ENCODE data around the gene VASH2. TPM values are rescaled to one million over a fixed set of nuclear protein-coding genes. Genes with fewer than 3 reads are reported as not detected.

VASH2 gene
- total RNA-seq, 2 experiments from 2014 or later: 0.11 to 0.25 TPM

- Mint-ChIP-seq H3K27me3 (no peaks in the 10 kb centered on the region), H3K36me3 (ENCODE audit: low read depth) (peaks cover 2% of the 10 kb centered on the region), H3K4me1 (ENCODE audit: low read depth) (no peaks in the 10 kb centered on the region), H3K4me3 (no peak overlapping the region), H3K9me3 (peaks cover 3% of the 10 kb centered on the region), H3K27ac (no peak overlapping the region)
- DNase-seq: no peak
- no peak for ATAC-seq
- intact Hi-C loops (cut with micrococcal nuclease): no loop called here
- POLR2A ChIA-PET: interaction anchor here (0.6 kb wide), 1 partner anchor 13 kb away, joined by 5 read pairs; no protein-coding TSS in a partner anchor
- TF ChIP-seq CTCF (IDR thresholded peaks at IDR 0.05): no peak
- CTCF ChIA-PET: interaction anchor here (1.6 kb wide), 1 partner anchor 9 kb away, joined by 3 read pairs; no protein-coding TSS in a partner anchor
Measured at GRCh38 chr1:212941452-212941851, 8.9 kb upstream of the VASH2 start.

- no peak for ATAC-seq
- H3K36me3 Mint-ChIP-seq (ENCODE audit: low read depth): peaks cover 2% of the 10 kb centered on the region
- DNase-seq: no peak
- intact Hi-C loops (cut with micrococcal nuclease): no loop called here
- CTCF ChIA-PET: interaction anchor here (1.6 kb wide), 1 partner anchor 8 kb away, joined by 3 read pairs; no protein-coding TSS in a partner anchor
- no peak overlapping the region for H3K4me3 Mint-ChIP-seq
- TF ChIP-seq CTCF (IDR thresholded peaks at IDR 0.05): no peak
- peaks cover 3% of the 10 kb centered on the region for H3K9me3 Mint-ChIP-seq
- H3K27me3 Mint-ChIP-seq: peaks cover 2% of the 10 kb centered on the region
- no peaks in the 10 kb centered on the region for H3K4me1 Mint-ChIP-seq (ENCODE audit: low read depth)
- POLR2A ChIA-PET: no interaction called here
- H3K27ac Mint-ChIP-seq: no peak overlapping the region
Measured at GRCh38 chr1:212942679-212943392, 7.5 kb upstream of the VASH2 start.

- H3K36me3 Mint-ChIP-seq (ENCODE audit: low read depth): peaks cover 2% of the 10 kb centered on the region
- DNase-seq: no peak
Measured at GRCh38 chr1:212943393-212943710, 7.0 kb upstream of the VASH2 start.

GRCh38 chr1:212944229-212944901 lies 6.0 kb upstream of the VASH2 start:
- no peak overlapping the region for H3K27ac Mint-ChIP-seq
- no peaks in the 10 kb centered on the region for H3K4me1 Mint-ChIP-seq (ENCODE audit: low read depth)
- peaks cover 3% of the 10 kb centered on the region for H3K9me3 Mint-ChIP-seq
- no peak for ATAC-seq
- H3K27me3 Mint-ChIP-seq: peaks cover 10% of the 10 kb centered on the region
- ChIA-PET POLR2A (no interaction called here), CTCF (interaction anchor here (1.1 kb wide), 1 partner anchor 23 kb away, joined by 3 read pairs; no protein-coding TSS in a partner anchor)
- DNase-seq: no peak
- H3K4me3 Mint-ChIP-seq: no peak overlapping the region
- TF ChIP-seq CTCF (IDR thresholded peaks at IDR 0.05): no peak
- intact Hi-C loops (cut with micrococcal nuclease): no loop called here
- peaks cover 2% of the 10 kb centered on the region for H3K36me3 Mint-ChIP-seq (ENCODE audit: low read depth)

More at GRCh38 chr1:212943393-212943710, 7.0 kb upstream of the VASH2 start:
- Mint-ChIP-seq H3K4me1 (ENCODE audit: low read depth) (no peaks in the 10 kb centered on the region), H3K27ac (no peak overlapping the region), H3K27me3 (peaks cover 2% of the 10 kb centered on the region), H3K9me3 (peaks cover 3% of the 10 kb centered on the region), H3K4me3 (no peak overlapping the region)
- ATAC-seq: no peak
- intact Hi-C loops (cut with micrococcal nuclease): no loop called here
- ChIA-PET POLR2A (no interaction called here), CTCF (interaction anchor here (1.1 kb wide), 1 partner anchor 24 kb away, joined by 3 read pairs; no protein-coding TSS in a partner anchor)
- TF ChIP-seq CTCF (IDR thresholded peaks at IDR 0.05): no peak

- no peak overlapping the region for H3K27ac Mint-ChIP-seq
- peaks cover 3% of the 10 kb centered on the region for H3K9me3 Mint-ChIP-seq
- DNase-seq (no peak), ATAC-seq (no peak)
- intact Hi-C loops (cut with micrococcal nuclease): no loop called here
- peaks cover 2% of the 10 kb centered on the region for H3K4me1 Mint-ChIP-seq (ENCODE audit: low read depth)
- no peak for TF ChIP-seq CTCF (IDR thresholded peaks at IDR 0.05)
- H3K4me3 Mint-ChIP-seq: no peak overlapping the region
- ChIA-PET POLR2A (no interaction called here), CTCF (no interaction called here)
- H3K27me3 Mint-ChIP-seq: peaks cover 17% of the 10 kb centered on the region
- H3K36me3 Mint-ChIP-seq (ENCODE audit: low read depth): peaks cover 2% of the 10 kb centered on the region
Measured at GRCh38 chr1:212945056-212945455, 5.3 kb upstream of the VASH2 start.

Measured in activated CD8-positive, alpha-beta T cell treated with anti-CD3 and anti-CD28 coated beads for 36 hours (primary cell).